ENCODE measurements around the gene TMCO4.
"Not testable (repeated sequence)": the region's sequence is repeated elsewhere in the genome, so short reads cannot be mapped to it uniquely, and the experiment has no call there.

Gene TMCO4

GRCh38 chr1:19812875-19813642 lies 13.3 kb upstream of the TMCO4 start:
- DNase-seq (ENCODE audit: low read depth) = no peak

GRCh38 chr1:19811206-19811851 lies 11.6 kb upstream of the TMCO4 start:
- DNase-seq (ENCODE audit: low read depth) = peak; percentile 22

DNA sequence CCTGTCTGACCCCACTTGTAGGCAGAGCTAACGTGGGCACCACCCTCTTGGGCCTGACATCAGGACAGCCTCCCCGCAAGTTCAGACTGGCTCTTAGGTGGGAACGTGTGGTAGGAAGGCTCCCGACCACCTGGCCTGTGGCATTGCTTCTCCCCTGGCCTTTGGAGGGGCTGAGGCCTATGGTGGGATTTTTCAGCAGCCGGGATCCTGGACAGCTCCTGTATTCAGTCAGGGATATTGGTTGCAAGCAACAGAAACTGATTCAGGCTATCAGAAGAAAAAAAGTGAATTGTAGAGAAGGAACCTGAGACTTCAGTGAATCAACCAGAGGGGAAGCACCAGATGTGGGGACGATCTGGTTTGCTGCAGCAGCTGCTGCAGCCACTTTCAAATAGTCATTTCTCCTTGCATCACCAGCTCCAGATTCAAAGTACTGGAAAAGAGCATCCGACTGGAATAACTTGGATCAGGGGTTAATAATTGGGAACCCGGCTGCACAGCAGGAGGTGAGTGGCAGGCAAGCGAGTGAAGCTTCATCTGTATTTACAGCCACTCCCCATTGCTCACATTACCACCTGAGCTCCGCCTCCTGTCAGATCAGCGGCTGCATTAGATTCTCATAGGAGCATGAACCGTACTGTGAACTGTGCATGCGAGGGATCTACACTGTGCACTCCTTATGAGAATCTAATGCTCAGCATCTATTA lies 9.5 kb upstream of the TMCO4 start:
- DNase-seq (ENCODE audit: low read depth) = no peak

DNA sequence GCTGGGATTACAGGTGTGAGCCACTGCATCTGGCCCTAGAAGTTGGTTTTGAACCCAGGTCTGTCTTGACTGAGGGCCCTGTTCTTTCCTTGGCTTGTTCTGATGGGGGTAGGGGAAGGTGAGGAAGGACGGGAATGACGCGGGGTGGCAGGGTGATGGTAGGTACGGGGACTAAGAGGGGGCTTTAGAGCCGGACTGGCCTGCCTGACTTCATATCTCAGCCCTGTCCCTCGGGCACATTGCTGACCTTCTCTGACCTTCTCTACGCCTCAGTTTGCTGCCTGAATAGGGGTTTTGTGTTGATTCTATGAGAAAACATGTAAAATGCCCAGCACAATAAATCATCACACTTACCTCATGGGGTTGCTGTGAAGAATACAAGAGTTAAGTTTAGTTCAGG lies 8.6 kb upstream of the TMCO4 start:
- no peak for DNase-seq (ENCODE audit: low read depth)

DNA sequence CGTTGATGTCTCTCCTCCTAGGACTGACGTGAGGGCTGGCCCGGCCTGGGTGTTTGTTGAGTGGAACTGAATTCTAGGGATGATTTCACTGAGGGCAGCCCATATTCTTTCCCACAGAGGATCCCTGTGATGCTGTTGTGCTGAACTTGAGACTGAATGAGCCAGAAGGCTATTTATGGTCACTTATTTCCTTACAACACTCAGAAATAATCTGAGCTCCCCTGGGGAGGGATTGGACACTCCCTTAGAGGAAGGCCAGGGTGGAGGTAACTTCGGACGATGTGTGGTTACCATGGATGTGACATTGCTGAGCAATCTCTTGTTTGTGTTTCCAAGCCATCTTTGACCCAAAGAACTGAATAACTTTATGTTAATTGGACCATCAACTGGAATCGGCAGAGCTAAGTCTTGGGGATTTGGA lies 5.1 kb upstream of the TMCO4 start:
- DNase-seq (ENCODE audit: low read depth) = no peak

- no peak for DNase-seq (ENCODE audit: low read depth)
Observed at GRCh38 chr1:19802269-19802668, 2.6 kb upstream of the TMCO4 start.

DNA sequence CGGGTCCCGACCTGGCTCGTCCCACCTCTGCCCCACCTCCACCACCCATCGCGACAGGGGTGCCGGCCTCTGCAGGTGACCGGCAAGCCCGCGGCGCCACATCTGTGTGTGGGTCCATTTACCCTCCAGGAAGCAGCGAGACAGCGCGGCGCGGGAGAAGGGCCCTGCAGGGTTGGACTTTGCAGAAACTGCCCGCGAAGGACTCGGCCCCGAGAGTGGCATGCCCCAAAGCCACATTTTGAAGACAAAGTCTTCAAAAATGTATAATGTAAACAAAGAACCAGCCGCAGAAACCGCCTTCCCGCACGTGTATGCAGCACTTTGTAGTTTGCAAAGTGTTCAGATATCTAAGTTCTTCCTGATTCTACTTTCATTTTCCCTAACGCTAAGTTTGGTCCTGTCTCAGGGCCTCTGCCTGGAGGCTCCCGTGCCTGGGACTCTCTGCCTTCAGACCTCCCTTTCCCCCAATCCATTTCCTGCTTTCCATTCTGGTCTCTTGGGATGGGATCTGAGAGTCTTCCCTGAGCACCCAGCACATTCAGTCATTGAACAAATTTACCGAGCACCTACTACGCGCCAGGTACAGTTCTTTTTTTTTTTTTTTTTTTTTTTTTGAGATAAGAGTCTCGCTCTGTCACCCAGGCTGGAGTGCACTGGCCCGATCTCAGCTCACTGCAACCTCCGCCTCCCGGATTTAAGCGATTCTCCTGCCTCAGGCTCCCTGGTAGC lies 524 bp upstream of the TMCO4 start:
- DNase-seq (ENCODE audit: low read depth) = peak; percentile 26

- no peak for DNase-seq (ENCODE audit: low read depth)
Observed at GRCh38 chr1:19798486-19799229, 1.1 kb downstream of the TMCO4 start.

- DNase-seq (ENCODE audit: low read depth) = no peak
Observed at GRCh38 chr1:19797827-19798226, 1.9 kb downstream of the TMCO4 start.

GRCh38 chr1:19794583-19794982 lies 5.1 kb downstream of the TMCO4 start:
- no peak for DNase-seq (ENCODE audit: low read depth)

GRCh38 chr1:19793360-19794046 lies 6.2 kb downstream of the TMCO4 start:
- DNase-seq (ENCODE audit: low read depth) = no peak

GRCh38 chr1:19792237-19793002 lies 7.3 kb downstream of the TMCO4 start:
- DNase-seq (ENCODE audit: low read depth) = no peak

GRCh38 chr1:19790061-19790975 lies 9.4 kb downstream of the TMCO4 start:
- not testable (repeated sequence) for DNase-seq (ENCODE audit: low read depth)

- no peak for DNase-seq (ENCODE audit: low read depth)
Observed at GRCh38 chr1:19786988-19787423, 12.7 kb downstream of the TMCO4 start.

- no peak for DNase-seq (ENCODE audit: low read depth)
Observed at GRCh38 chr1:19785660-19786059, 14.1 kb downstream of the TMCO4 start.

GRCh38 chr1:19780267-19780877 lies 19.3 kb downstream of the TMCO4 start:
- DNase-seq (ENCODE audit: low read depth) = no peak

- no peak for DNase-seq (ENCODE audit: low read depth)
Observed at GRCh38 chr1:19776933-19777332, 22.8 kb downstream of the TMCO4 start.

- DNase-seq (ENCODE audit: low read depth) = no peak
Observed at GRCh38 chr1:19776287-19776686, 23.4 kb downstream of the TMCO4 start.

DNA sequence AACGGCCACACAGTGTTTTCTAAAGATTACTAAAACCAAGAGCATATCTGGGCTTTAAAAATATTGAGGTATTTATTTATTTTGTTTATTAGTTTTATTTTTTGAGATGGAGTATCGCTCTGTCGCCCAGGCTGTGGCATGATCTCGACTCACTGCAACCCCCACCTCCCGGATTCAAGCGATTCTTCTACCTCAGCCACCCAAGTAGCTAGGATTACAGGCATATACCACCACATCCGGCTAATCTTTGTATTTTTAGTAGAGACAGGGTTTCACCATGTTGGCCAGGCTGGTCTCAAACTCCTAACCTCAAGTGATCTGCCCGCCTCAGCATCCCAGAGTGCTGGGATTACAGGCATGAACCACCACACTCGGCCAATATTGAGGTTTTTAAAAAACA lies 23.9 kb downstream of the TMCO4 start:
- DNase-seq (ENCODE audit: low read depth) = no peak
